GM04504 (cell line): ENCODE results near the gene PARP14.

Experiments
- DNase-seq: peaks from one replicate; pipeline ENCODE4 v3.0.0-alpha.2; 2012; ENCODE audit warnings: low read depth

PARP14 gene

DNA sequence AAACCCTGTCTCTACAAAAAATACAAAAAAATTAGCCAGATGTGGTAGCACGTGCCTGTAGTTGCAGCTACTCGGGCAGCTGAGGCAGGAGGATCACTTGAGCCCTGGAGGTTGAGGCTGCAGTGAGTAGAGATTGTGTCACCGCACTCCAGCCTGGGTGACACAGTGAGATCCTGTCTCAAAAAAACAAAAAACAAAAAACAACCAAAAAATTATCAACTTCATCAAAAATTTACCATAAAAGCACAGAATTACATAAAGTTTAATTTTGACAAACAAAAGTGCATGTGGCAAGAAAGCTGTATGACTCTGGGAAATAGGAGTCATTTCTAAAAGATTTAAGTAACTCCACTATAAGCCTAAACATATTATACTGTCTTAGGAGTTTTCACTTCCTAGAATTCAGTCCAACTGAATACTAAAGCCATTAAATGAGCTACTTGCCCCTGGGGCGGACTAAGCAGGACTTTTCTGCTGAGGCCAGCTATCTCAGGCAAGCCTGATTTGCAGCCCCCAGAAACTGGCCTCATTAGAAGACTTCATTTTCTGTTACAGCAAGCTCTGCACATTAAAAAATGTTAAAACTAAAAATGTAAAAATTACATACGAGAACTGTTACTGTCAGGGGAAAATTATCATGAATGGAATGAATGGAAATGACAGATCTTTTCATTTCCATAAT, 90.0 kb downstream of the PARP14 start:
- no peak for DNase-seq

DNA sequence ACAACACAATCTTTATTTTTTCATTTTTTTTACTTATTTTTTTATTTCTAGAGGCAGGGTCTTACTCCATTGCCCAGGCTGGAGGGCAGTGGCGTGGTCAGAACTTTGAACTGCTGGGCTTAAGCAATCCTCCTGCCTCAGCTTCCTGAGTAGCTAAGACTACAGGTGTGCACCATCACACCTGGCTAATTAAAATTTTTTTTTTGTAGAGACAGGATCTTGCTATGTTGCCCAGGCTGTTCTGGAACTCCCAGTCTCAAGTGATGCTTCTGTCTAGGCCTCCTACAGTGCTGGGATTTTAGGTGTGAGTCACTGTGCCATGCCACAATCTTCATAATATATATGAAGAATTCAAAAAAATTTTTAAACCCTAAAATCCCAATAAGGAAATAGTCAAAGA, 92.2 kb downstream of the PARP14 start:
- DNase-seq, result no peak

DNA sequence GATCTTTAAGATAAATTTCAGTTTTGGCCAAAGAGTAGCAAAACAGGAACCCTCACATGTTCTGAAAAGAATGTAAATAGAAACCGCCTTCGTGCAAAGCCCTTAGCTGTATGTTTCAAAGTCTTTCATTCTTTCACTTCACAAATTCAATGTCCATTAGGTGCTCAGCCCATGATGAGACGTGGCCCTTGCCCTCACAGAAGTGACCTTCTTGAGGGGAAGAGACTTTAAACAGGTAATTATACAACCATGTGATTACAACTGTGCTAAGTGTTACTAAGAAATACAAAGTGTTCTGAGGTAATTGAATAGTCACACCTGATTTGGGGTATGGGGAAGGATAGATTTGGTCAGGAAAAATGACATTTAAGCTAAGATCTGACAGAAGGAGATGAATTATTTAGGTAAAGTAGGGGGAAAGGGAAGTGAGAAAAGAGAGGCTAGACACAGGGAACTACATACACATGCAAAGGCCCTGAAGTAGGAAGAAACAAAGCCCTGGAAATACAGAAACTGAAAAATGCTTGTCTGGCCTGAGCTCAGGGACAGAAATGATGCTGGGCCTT, 93.4 kb downstream of the PARP14 start:
- DNase-seq, result no peak

DNA sequence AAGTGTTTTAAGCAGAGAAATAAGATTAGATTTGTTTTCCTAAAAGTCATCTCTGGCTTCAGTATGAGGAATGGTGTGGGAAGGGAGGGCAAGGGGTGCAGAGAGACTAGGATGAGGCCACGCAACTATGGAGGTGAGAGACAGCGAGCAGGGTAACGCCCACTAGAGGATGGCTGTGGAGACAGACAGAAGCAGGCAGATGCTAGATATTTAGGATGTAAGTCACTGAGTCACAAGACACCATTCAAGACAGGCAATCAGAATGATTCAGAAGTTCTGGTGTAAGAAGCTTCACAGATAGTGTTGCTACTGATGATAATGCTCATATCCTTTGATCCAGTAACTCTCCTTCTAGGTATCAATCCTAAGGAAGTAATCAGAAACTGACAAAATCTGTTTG, 93.9 kb downstream of the PARP14 start:
- no peak for DNase-seq

DNA sequence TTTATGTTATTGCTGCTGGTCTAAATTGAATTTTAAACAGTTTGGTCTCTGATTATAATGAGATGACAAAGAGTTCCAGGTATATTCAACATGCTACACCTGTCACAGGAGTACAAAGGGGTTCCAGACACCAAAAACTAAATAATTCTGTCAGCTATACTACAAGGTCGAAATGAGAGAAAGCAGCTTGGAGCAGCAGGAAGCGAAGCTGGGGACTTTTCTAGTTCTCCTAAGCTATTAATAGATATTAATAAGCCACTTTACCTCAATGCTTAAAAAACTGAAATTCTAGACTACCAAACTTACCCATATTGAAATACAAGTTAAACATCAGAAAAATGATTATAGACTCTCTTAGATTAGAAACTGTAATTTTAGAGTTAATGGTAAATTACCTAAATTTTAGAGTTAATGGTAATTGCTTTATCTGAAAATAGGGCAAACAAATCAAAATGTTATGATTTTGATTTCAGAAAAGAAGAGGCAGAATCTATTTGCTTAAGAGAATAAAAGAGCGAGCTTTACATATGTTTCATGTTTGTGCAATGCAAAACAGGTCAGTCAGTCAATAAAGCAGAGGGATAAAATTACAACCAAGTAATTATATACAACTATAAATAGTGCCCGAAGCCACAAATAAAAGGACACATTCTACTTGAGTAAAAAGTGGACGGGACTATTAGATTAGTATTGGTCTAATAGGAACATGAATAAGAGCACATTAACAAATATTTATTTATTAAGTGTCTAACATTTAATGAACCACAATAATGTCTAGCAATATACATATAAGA, 96.2 kb downstream of the PARP14 start:
- DNase-seq, result no peak

DNA sequence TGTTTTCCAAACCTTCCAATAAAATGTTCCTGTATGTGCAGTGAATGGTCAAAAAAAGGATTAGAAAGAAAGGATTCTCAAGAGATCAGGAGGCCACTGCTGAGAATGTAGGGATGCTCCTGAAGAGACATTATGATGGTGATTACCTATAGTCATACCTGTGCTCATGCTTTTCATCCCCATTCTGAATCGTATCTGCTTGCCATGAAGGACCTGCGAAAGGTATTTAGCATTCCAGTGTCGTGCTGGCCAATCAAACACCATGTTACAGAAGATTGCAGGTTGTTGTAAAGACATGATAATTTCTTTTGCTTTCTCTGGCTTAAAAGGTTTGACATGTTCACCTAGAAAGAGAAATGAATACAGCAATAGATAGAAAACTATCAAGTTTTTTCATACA, 96.9 kb downstream of the PARP14 start:
- DNase-seq, result no peak
